ENCODE results near the gene ASGR2. TPM values are rescaled to one million over a fixed set of nuclear protein-coding genes. Genes with fewer than 3 reads are reported as not detected.

Gene ASGR2
- total and polyA plus RNA-seq, 2 of the 13 experiments (the other 11 are each of a cell fraction or from before 2014, with no cell fraction given): 320 to 754 TPM

DNA sequence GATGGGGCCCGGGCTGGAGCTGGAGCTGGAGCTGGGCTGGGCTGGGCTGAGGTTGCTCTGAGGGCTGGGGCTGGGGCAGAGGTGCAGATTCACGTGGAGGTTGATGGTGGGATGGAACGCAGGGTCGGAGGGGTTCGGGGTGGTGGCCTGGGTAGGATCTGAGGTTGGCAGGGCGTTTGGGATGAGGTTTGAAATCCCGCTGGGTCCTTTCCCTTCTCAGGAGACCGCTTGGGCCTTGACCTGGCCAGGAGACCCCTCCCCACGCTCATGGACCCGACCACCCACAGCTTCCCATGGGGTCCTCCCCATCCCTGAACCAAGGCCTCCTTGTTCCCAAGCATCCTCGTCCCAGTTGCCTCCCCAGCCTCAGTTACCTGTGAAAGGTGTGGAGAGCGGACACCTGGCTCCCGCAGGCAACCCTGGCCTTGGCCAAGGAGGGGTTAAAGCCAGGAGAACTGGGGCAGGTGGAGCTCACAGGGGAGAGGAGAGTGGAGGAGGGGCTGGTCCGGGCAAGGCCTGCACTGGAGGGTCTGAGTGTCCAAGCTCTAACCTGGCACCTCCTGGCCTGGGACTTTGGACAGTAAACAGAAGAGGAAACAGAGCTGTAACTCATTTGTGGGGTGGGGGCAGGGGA lies at the start of gene ASGR2 (continued):
- TF ChIP-seq, protein P1, sequence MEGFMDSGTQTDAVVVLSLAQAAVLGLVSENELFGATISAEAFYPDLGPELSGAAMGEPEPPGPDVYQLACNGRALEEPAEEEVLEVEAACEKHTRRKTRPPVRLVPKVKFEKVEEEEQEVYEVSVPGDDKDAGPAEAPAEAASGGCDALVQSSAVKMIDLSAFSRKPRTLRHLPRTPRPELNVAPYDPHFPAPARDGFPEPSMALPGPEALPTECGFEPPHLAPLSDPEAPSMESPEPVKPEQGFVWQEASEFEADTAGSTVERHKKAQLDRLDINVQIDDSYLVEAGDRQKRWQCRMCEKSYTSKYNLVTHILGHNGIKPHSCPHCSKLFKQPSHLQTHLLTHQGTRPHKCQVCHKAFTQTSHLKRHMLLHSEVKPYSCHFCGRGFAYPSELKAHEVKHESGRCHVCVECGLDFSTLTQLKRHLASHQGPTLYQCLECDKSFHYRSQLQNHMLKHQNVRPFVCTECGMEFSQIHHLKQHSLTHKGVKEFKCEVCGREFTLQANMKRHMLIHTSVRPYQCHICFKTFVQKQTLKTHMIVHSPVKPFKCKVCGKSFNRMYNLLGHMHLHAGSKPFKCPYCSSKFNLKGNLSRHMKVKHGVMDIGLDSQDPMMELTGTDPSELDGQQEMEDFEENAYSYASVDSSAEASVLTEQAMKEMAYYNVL (CRISPR knock-in tag; IDR thresholded peaks at IDR 0.05; ENCODE audit: borderline replicate concordance): peak; percentile 80; the same call in 1 of the 2 replicates
- TF ChIP-seq ATM (IDR thresholded peaks at IDR 0.05; ENCODE audit: borderline replicate concordance): no peak
- TF ChIP-seq YEATS2 (CRISPR knock-in tag; IDR thresholded peaks at IDR 0.05; ENCODE audit: borderline replicate concordance): peak; percentile 63; the same call in 1 of the 2 replicates
- TF ChIP-seq, protein P2, sequence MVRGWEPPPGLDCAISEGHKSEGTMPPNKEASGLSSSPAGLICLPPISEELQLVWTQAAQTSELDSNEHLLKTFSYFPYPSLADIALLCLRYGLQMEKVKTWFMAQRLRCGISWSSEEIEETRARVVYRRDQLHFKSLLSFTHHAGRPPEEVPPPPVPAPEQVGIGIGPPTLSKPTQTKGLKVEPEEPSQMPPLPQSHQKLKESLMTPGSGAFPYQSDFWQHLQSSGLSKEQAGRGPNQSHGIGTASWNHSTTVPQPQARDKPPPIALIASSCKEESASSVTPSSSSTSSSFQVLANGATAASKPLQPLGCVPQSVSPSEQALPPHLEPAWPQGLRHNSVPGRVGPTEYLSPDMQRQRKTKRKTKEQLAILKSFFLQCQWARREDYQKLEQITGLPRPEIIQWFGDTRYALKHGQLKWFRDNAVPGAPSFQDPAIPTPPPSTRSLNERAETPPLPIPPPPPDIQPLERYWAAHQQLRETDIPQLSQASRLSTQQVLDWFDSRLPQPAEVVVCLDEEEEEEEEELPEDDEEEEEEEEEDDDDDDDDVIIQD (CRISPR knock-in tag; IDR thresholded peaks at IDR 0.05; ENCODE audit: low read depth): no peak
- TF ChIP-seq GATA4 (IDR thresholded peaks at IDR 0.05; ENCODE audit: borderline replicate concordance, low read depth): peak; percentile 63; the same call in 1 of the 2 replicates
- TF ChIP-seq ZNF784 (CRISPR knock-in tag; IDR thresholded peaks at IDR 0.05; ENCODE audit: borderline replicate concordance): peak; percentile 24; the same call in 1 of the 2 replicates
- TF ChIP-seq NCOA2 (CRISPR knock-in tag; IDR thresholded peaks at IDR 0.05): peak; percentile 76
- TF ChIP-seq PHF20 (CRISPR knock-in tag; IDR thresholded peaks at IDR 0.05): 0 out of 2 replicates have a peak, but pooled peaks have one; percentile 2
- TF ChIP-seq, protein P3, sequence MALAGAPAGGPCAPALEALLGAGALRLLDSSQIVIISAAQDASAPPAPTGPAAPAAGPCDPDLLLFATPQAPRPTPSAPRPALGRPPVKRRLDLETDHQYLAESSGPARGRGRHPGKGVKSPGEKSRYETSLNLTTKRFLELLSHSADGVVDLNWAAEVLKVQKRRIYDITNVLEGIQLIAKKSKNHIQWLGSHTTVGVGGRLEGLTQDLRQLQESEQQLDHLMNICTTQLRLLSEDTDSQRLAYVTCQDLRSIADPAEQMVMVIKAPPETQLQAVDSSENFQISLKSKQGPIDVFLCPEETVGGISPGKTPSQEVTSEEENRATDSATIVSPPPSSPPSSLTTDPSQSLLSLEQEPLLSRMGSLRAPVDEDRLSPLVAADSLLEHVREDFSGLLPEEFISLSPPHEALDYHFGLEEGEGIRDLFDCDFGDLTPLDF (CRISPR knock-in tag; IDR thresholded peaks at IDR 0.05): no peak
- TF ChIP-seq ZNF652 (CRISPR knock-in tag; IDR thresholded peaks at IDR 0.05; ENCODE audit: borderline replicate concordance, low read depth): peak; percentile 100
- peak; percentile 55; the same call in 1 of the 2 replicates for TF ChIP-seq KDM5A (IDR thresholded peaks at IDR 0.05; ENCODE audit: borderline replicate concordance, low read length)
- TF ChIP-seq ZNF24 (IDR thresholded peaks at IDR 0.05): 0 out of 2 replicates have a peak, but pooled peaks have one; percentile 39
- TF ChIP-seq E2F5 (CRISPR knock-in tag; conservative IDR thresholded peaks at IDR 0.05): no peak
- no peak; the same call in 1 of the 2 replicates for TF ChIP-seq ZNF790 (CRISPR knock-in tag; IDR thresholded peaks at IDR 0.05; ENCODE audit: borderline replicate concordance)
- TF ChIP-seq REPIN1 (CRISPR knock-in tag; IDR thresholded peaks at IDR 0.05; ENCODE audit: borderline replicate concordance, low read depth): peak; percentile 93
- TF ChIP-seq MED13 (CRISPR knock-in tag; IDR thresholded peaks at IDR 0.05): no peak
- no peak for TF ChIP-seq CEBPG (CRISPR knock-in tag; IDR thresholded peaks at IDR 0.05)
- TF ChIP-seq ZNF577 (CRISPR knock-in tag; IDR thresholded peaks at IDR 0.05; ENCODE audit: borderline replicate concordance, low read depth): no peak
- peak; percentile 43; the same call in 1 of the 2 replicates for TF ChIP-seq MIER3 (CRISPR knock-in tag; IDR thresholded peaks at IDR 0.05; ENCODE audit: borderline replicate concordance)
